ENCODE results near the gene ITM2B.

Gene ITM2B

DNA sequence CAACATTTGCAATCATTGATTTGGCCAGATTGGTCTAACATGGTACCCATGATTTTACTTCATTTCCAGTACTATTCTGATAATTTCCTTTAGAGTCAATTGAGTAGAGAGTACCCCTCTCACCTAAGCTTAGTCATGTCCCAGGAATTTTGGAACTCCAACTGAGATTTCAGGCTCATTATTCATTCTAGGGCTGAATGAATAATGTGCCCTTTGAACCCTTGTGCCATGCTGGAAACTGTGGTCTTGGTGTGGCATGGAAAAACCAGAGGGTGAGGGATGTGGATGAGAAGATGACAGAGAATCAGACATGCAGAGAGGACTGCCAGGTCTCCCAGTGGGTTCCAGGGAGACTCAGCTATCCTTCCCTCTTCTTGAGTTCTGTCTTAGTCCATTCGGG, 30.2 kb downstream of the ITM2B start:
- DNase-seq, result no peak

DNA sequence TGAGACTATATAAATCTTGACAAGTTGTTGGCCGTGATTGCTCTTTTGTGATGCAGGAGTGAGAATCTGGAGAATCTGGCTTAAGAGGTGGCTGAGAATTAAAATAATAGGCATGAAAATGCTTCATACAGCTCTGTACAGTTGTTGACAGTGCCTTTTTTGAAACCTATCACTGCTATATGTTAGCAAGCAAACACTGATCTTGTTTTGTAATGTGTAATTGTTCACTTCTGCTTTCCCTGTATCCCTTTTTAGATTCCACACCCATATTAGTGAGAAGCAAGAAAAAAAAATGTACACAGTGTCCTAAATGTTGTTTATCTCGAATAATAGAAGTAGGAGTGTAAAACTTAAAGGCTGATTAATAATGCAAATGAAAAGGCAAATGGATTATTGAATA, 31.1 kb downstream of the ITM2B start:
- DNase-seq, result no peak

DNA sequence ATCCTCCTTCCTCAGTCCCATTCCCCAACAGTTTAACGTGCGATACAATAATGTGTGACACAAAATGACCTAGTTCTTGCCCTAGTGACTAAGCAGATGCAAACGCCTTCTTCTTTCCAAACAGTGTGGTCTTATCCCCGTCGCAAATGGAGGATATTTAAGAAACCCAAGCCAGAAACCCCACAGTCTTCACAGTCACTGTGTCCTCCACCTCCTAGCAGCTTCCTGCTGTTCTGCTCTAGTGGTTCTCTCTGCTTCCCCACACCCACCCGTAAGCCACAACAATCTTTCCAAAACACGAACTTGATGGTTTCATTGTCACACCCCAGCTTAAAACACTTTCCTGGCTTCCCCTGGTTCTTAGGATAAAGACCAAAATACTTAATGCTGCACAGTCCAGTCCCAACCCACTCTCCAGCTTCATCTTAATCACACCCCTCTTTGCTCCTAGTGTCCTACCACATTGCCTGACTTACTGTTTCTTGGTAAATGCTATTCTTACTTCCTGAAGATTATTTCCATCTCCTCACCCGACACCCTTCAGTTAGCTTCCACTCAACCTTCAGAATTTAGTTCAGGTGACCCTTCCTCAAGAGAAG, 32.3 kb downstream of the ITM2B start:
- DNase-seq, result no peak

DNA sequence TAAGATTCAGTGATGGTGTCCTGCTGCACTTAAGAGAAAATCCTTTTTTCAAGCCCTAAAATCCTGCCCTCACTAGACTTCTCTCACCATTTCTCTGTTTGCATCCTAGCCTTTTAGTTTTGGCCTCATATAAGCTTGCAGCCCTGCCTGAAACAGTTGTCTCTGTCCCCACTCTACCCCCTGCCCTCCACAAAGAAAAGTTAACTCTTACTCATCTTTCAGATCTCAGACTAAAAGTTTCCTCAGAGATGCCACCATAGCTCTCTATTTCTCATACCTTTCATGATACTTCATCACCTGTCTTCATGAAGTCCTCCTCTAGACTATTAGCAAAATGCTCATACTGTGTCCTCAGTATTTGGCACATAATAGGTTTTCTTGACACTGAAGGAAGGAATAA, 33.1 kb downstream of the ITM2B start:
- DNase-seq, result no peak

DNA sequence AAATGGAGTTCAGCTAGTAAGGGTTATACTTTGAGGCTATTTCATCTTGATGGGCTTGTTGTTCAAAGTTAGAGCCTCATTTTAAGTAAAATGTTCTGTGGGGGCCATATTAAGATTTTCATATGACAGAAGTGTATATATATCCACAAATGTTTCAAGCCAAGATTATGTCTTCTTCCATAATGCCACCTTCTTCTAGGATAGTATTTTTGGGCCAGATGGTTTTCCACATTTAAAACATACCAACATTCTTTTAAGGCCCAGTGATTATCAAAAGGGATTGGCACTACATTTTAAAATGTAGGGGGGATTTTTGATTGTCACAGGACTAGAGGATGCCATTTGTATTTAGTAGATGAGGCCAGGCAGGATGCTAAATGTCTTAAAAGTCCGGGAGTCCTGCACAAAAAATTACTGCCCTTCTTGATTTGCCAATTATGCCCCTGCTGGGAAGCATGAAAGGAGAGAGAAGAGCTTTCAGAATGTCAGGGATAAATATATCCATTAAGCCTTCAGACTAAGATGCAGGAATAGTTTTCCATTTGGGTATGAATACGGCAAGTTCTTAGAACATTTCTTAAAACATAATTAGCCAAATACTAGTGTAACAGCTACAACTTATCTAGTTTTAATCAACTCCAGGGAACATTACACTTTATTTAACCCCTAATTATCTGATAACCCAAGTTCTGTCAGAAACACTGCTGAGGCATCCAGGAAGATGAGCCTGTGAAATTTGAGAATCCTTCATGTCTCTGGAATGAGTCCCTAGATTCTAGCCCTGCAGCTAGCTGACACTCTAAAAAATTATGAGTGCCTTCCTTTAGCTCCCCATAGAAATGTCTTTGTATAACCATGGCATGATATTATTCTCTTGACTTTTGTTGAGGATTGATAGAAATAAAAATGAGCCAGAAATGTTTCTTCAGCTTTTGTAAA, 34.0 kb downstream of the ITM2B start:
- DNase-seq, result no peak

DNA sequence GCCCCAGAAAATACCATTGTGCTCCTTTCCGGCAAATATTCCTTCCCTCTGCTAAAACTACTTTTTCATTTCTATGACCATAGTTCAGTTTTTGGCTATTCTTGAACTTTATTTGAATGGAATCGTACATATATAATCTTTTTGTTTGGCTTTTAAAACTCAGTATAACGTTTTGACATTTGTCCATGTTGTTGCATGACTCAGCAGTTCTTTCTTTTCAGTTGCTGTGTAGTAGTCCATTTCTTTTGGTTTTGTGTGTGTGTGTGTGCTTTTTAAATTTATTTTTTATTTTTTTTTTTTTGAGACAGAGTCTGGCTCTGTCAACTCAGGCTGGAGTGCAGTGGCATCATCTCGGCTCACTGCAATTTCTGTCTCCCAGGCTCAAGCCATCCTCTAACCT, 35.0 kb downstream of the ITM2B start:
- DNase-seq, result no peak

DNA sequence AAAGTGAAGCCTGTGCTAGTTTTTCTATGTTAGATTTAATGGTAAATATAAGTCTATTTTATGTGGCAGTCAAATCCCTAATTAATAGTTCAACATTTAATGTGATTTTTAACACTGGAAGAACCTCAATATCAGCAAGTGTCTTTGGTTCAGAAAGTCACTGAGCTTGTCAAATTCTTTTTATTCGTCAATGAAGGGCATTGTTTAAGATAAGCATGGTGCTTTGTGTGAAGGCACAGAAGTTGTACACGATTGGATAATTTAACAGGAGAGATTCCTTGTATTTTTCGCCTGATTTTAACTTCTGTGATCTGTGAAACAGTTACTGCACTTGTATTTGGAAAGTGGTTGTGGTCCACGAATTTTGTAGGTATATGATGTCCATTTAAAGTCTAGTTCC, 40.3 kb downstream of the ITM2B start:
- no peak for DNase-seq

DNA sequence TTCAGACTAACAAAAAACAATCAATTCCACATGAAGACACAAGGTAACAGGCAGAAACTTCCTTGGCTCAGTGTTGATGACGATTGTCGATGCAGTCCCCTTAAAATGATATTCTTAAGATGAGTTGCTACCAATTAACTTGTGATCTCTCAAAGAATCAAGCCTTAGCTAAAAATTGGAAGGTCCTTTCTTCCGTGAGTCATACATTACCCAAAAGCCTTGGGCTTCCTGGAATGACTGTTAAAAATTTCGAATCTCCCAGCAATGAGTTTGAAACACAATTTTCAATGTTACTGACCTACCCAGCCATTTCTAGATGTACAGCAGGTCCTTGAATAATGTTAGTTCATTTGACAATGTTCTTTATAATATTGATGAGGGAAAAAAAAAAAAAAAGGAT, 42.5 kb downstream of the ITM2B start:
- no peak for DNase-seq

DNA sequence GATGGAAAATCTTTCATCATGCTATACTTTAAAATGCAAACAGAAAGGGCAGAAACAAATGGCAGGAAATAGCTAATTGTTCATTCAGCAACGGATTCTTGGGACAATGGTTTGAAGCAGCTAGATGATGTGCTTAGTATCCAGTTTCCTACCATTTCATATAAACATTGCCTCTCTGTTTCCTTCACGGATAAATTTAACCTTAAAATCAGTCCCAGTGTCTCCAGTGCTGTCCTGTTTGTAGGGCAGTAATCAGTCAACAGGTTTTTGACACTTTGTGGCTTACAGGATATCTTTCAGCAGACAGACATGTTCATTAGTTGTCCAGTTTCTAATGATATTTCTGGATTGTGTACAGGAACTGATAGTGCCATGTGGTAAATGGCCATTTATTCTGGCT, 45.8 kb downstream of the ITM2B start:
- DNase-seq, result no peak

DNA sequence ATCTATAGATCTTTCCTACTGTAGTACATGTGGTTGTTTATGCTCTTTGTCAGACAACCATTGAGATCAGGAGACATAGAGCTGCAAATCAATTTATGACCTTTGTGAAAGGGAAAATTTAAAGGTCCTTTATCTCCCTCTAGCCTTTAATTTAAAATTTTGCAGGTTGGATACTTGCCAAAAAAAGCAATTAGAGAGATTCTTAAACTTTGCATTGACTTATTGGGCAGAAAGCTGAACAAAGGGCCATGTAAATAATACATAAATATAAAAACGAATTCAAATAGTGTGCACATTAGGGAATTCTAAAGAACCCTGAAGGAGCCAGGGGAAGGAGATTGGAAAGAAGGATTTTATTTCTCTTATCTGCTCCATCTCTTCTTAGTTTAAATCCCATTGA, 48.5 kb downstream of the ITM2B start:
- no peak for DNase-seq

DNA sequence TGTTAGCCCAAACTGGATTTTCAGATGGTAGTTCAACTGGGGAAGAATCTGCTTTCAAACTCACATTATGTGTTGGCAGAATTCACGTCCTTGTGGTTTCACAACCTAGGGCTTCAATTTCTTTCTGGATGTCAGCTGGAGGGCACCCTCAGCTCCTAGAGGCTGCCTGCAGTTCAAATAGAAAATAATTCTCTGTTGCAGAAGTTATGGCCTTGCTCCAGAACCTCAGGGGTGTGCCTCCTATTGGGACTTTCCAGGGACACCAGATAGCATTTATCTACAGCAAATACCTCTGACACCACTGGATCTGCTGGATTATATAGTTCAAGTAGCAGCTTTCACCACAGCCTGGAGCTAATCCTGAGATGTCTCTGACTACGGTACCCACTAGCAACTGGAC, 58.7 kb downstream of the ITM2B start:
- DNase-seq, result no peak

DNA sequence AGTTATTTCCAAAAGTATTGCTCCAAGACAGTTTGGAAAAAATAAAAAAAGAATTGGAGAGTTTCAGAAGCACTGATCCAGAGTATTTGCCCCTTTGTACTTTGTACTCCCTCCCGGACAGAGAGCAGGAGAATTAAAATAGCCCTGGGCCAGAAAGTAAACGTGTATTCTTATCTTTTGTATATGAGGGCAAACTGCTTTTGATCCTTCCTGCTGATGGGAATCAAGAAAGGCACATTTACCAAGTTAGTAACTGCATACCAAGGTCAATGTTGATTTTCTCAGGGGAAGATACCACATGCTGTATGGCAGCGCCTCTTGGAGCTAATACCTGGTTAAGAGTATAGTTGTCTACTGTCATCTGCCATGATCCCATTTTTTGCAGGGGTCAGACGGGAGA, 59.6 kb downstream of the ITM2B start:
- DNase-seq, result no peak

DNA sequence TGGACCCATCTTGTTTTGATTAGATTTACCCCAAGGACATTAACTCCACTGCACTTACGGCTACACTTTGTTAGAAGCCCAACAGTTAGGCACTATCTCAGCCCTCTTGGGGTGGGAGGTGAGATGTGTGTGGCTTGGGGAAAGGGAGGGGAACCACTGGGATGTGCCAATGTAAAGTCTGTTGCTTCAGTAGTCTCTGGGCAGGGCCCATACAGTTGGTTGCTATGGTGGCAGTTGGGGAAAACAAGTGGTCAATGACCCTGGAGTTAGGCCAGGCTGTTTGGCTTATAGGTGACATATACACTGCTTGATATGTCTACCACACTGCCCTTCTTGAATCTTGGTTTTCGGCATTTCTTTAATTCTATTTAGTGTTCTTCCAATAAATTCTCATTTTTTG, 61.6 kb downstream of the ITM2B start:
- DNase-seq, result no peak

DNA sequence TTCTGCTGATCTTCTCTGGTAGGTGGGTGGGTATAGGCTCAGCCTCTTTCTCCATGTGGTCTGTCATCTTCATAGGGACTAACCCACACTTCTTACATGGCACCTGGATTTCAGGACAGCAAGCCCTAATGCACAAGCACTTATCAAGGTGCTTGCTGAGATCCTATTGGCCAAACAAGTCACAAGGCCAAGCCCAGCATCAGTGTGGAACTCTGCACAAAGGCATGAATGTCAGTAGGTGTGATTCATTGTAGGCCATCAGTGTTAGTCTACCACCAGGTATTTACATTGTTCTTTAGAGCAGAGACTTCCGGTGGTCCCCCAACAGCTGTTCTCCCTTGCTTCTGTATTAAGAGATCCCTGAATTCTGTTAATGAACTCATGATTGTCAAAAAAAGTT, 62.3 kb downstream of the ITM2B start:
- no peak for DNase-seq

DNA sequence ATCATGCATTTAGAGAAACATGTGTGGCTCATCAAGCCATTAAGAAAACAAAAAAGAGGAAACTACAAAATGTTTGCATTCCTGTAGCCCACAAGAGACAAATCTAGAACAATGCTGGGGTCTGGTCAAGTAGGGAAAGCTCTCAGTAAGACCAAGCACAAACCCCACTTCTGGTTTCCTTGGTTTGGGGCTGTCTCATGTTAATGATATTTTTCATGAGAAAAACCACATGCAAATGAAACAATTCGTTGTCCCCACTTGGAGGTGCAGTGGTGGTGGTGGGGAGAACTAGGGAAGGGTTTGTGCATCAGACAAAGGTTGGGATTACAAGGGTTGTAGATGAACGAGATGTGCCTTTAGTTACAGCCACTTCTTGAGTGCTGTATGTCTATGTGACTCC, 63.5 kb downstream of the ITM2B start:
- no peak for DNase-seq

DNA sequence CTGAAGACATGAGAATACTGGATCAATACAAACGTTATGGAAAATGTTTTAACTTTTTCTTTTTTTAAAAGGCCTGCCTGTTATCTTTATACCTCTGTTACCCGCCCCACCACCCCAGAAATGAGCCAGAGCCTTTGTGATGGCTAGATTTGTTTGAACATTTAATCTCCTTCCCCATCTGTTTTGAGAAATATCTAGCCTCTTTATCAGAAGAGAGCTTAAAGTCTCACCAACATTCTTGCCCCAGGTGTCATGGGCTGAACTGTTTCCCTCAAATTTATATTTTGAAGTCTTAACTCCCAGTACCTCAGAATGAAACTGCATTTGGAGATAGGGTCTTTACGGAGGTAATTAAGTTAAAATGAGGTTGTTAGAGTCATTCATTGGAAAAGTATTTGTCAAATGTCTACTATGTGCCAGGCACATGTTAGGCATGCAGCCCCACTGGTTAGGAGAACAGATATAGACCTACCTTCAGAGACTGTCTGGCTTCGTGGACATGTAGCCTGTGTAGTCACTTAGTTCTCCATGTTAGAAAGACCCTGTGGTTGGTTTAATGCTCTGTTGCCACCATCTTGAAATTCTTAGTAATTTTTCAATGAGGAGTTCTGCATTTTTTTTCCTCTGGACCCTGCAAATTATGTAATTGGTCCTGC, 64.3 kb downstream of the ITM2B start:
- no peak for DNase-seq

DNA sequence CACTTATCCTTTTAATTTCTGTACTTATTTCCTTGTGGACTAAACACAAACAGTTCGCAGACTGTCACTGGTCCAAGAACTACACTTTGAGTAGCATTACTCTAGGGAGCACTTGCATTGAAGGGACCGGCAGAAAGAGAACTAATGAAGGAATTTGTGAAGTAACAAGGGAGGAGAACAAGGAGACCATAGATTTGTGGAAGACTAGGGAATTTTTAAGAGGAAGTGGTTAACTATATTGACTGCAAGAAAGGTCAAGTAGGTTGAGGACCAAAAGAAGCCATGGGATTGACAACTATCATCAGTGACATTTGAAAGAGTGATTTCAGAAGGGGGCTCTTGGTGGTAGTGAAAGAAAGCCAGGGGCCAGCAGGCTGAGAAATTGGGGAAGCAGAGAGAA, 66.6 kb downstream of the ITM2B start:
- DNase-seq, result no peak

DNA sequence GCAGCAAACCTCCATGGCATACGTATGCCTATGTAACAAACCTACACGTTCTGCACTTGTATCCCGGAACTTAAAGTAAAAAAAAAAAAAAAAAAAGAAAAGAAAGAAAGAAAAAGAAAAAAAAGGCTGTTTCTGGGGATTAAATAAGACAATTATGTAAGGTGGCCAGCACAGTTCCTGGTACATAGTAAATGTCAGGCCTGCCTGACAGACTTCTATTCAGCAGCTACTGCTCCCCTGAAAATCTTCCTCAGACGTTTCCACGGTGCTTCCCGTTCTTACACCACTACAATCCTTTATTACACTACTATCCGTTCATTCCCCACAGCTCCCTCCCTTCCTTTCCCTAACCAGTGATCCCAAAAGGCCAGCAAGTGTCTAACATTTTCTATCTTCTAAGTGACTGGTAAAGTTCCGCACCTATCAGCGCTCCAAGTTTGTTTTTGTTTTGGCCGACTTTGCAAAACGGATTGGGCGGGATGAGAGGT, 69.9 kb downstream of the ITM2B start:
- no peak for DNase-seq

DNA sequence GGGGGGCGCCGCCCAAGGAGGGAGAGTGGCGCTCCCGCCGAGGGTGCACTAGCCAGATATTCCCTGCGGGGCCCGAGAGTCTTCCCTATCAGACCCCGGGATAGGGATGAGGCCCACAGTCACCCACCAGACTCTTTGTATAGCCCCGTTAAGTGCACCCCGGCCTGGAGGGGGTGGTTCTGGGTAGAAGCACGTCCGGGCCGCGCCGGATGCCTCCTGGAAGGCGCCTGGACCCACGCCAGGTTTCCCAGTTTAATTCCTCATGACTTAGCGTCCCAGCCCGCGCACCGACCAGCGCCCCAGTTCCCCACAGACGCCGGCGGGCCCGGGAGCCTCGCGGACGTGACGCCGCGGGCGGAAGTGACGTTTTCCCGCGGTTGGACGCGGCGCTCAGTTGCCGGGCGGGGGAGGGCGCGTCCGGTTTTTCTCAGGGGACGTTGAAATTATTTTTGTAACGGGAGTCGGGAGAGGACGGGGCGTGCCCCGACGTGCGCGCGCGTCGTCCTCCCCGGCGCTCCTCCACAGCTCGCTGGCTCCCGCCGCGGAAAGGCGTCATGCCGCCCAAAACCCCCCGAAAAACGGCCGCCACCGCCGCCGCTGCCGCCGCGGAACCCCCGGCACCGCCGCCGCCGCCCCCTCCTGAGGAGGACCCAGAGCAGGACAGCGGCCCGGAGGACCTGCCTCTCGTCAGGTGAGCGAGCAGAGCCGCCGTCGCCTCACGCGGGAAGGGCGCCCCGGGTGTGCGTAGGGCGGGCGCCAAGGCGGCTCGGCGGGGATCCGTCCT, 70.5 kb downstream of the ITM2B start, which contains the start of gene RB1:
Gene RB1, plus strand, starts transcription at position 393 of the 784 bp plus-strand sequence. Its CDS starts 162 bp downstream, at position 555.
- DNase-seq, result peak; percentile 92

DNA sequence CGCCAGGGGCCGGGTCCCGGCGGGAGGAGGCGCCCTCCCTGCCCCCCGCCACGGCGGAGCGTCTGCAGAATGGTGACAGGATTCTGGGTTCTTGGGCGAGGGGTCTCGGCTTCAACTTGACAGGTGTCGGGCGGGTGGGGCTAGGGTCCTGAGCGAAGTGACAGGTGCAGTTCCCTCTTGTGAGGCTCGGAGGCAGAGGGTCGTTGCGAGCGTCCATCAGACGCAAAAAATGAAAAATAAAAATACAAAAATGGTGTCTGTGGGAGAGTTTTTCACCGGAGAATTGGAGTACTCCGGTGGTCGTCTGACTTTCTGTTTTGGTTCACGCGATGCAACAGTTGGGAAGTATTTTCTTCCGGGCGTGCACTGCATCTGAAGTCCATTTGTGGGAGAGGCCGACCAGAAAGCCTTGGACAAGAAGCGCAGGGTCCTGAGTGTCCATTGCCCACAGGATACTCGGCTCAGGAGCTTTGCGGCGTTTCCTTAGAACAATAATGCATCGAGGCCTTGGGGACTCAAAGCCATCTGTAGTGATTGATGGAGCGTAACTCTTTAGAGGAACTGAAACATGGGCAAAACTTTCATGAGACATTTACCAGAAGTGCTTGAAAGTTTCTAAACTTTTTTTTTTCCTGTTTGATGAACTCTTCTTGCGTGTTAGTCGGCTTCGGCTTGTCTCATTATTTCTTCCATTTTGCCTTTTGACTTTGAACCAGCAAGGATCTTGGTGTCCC, 71.3 kb downstream of the ITM2B start:
- peak; percentile 63 for DNase-seq

DNA sequence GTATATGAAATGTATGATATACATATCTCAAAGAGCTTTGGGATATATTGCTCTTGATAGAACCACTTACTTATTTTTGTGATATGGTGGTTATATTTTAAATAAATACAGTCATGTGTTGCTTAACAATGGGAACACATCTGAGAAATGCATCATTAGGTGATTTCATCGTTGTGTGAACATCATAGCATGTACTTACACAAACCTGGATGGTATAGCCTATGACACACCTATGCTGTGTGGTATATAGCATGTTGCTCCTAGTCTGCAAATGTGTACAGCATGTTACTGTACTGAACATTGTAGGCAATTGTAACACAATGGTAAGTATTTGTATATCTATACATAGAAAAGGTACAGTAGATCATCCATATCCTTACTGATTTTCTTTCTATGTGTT, 78.2 kb downstream of the ITM2B start:
- DNase-seq, result no peak

DNA sequence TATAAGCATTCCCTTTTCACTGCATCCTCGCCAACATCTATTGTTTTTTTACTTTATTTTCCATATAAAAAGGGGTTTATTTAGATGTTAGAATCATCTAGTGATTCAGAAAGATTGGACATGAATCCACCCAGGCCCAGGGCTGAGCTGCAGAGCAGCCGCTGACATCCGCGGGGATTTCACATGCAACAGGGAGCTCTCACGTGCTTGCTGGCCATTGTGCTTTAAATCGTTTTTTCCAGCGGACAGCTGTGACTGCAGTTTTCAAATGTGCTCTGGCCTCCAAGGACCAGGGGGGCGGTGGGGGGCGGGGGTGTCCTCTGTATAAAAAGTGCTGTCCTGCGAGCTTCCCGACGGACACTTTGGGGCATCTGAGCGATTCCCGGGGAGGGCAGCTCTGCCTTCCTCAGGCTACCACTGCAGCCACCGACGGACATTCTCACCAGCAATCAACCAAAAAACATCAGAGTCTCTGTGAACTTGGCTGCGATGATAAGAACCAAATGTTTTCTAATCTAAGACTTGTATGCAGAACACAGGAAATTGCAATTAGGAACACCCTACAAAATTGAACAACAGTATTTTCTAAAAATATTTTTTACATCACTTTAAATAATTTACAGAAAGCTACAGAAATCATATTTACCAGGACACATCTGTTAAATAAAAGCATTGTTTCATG, 83.1 kb downstream of the ITM2B start:
- peak; percentile 29 for DNase-seq

Measured in right hindlimb (tissue), 1 donor.